Bronchial smooth muscle cell (primary cell): Measurements from ENCODE around the gene INO80. TPM values are rescaled to one million over a fixed set of nuclear protein-coding genes. Genes with fewer than 3 reads are reported as not detected.

Source experiments
- total RNA-seq: library from RNA; depleted of rRNA; stranded (reverse); fragments of >200 nt; gene quantifications from 2 replicates; pipeline ENCODE4 v1.2.1, GENCODE V29; 2014

Gene INO80, protein sequence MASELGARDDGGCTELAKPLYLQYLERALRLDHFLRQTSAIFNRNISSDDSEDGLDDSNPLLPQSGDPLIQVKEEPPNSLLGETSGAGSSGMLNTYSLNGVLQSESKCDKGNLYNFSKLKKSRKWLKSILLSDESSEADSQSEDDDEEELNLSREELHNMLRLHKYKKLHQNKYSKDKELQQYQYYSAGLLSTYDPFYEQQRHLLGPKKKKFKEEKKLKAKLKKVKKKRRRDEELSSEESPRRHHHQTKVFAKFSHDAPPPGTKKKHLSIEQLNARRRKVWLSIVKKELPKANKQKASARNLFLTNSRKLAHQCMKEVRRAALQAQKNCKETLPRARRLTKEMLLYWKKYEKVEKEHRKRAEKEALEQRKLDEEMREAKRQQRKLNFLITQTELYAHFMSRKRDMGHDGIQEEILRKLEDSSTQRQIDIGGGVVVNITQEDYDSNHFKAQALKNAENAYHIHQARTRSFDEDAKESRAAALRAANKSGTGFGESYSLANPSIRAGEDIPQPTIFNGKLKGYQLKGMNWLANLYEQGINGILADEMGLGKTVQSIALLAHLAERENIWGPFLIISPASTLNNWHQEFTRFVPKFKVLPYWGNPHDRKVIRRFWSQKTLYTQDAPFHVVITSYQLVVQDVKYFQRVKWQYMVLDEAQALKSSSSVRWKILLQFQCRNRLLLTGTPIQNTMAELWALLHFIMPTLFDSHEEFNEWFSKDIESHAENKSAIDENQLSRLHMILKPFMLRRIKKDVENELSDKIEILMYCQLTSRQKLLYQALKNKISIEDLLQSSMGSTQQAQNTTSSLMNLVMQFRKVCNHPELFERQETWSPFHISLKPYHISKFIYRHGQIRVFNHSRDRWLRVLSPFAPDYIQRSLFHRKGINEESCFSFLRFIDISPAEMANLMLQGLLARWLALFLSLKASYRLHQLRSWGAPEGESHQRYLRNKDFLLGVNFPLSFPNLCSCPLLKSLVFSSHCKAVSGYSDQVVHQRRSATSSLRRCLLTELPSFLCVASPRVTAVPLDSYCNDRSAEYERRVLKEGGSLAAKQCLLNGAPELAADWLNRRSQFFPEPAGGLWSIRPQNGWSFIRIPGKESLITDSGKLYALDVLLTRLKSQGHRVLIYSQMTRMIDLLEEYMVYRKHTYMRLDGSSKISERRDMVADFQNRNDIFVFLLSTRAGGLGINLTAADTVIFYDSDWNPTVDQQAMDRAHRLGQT (N-terminal part only)
- total RNA-seq: 16.7 and 17.8 TPM in 2 replicates

DNA sequence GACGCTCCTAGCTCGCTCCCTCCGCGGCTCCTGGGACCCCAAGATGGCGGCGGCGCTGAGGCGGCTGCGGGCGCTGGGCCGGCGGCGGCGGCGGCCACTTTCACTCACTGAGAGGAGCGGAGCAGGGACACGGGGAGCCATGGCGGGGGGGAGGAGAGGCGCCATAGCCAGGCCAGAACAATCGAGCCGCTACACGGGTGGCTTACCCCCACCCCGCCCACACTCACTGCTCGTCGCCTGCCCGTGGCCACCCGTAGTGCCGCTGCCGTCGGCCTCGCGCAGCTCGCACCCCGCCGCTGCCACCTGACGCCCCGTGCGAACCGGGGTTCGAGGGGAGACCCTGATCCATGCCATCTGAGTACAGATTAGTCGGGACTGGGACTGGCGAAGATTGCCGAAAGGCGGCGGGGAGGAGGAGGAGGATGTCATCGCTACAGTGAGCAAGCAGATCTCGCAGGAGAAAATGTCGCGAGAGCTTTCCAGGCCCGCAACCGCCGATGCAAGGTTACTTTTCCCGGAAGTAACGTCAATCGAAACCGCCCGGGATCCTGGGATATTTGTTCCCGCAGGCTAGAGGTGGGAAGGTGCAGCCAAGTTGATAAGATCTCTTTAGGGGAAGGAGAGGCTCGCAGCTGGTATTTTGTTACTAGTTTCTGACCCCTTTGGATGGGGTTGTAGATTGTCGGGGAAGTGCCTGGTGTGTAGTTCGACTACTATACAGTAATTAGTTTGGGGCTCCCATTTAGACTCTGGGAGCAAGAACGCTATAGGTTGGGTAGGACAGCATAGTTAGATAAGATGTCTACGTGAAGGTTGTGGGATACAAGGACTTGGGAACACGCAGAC lies at the start of gene INO80:
INO80 (minus strand) TSS at position 165 of the 846 bp plus-strand sequence. CDS start 19,970 bp downstream, outside the sequence.

DNA sequence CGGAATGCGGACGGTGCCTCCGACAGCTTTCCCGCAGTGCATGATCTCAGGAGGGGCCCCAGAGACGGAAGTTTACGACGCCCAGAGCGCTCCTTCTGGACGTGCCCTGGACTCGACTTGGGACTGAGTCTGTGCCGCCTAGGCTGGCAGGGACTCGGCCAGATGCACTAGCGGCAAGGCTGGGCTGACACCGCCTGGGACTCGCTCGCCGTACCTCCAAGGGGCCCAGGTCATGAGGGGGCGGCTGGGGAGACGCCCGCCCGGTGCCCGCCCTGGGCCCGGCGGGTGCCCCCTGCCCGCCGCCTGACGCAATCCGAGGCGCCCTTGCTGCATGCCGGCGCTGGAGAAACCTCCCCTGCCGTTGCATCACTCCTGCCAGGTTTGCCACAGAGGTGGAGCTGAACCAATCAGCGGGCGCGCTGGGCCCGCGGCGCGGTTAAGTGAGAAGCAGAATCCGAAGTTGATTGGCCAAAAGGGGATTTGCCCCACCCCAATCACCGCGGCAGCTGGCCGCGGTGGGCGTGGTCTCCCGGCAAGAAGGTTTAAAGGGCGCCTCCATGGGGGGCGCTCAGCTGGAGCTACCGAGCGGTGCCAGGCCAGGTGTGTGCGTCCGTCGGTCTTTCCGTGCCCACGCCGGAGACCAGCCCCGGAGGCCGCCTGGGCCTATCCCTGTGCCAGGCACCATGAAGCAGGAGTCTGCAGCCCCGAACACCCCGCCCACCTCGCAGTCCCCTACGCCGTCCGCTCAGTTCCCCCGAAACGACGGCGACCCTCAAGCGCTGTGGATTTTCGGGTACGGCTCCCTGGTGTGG lies 163.0 kb downstream of the INO80 start, which contains the start of gene CHAC1:
CHAC1 (plus strand) TSS at position 571 of the 812 bp plus-strand sequence; CDS start at position 684, 113 bp downstream.

Other genes with a start within 250 kb of the INO80 start
- 0.16 TPM in 1 of 2 replicates, not detected in the other for gene RHOV, start 242.0 kb downstream of the INO80 start, total RNA-seq
- gene VPS18, start 221.8 kb downstream of the INO80 start, total RNA-seq: 38.9 and 45.8 TPM in 2 replicates
- gene DLL4, start 186.9 kb downstream of the INO80 start, total RNA-seq: under 0.01 and 0.16 TPM in 2 replicates
- 2.7 and 4.4 TPM in 2 replicates for gene CHAC1, start 162.8 kb downstream of the INO80 start, total RNA-seq
- under 0.01 TPM in 1 of 2 replicates, not detected in the other for gene EXD1, start 114.5 kb upstream of the INO80 start, total RNA-seq
- gene CHP1, start 115.0 kb upstream of the INO80 start, total RNA-seq: 66.3 and 66.4 TPM in 2 replicates
- 0.17 and 1.3 TPM in 2 replicates for gene OIP5, start 216.3 kb upstream of the INO80 start, total RNA-seq
- gene NUSAP1, start 216.6 kb upstream of the INO80 start, total RNA-seq: 11.1 and 11.7 TPM in 2 replicates